K562 (cell line): ENCODE measurements around the gene CXCL14. TPM values are rescaled to one million over a fixed set of nuclear protein-coding genes. Genes with fewer than 3 reads are reported as not detected.

ENCODE experiments used
- ATAC-seq: fragments of 200-7000 bp; cut with Tn5 transposase; 3 replicates; pipeline ENCODE4 v1.9.1; 2020; ENCODE audit warnings: moderate library complexity
- BruUV-seq: library from RNA; stranded (reverse); fragments of 400-500 nt; replicated peaks from 2 replicates; lab custom pipeline; 2021; lab: Mats Ljungman, UMichigan
- CTCF ChIA-PET: fragments of 300-600 bp; formaldehyde crosslinking; extraction: SDS; loops from one replicate; lab custom pipeline; 2021; ENCODE audit warnings: low intra/inter-chr PET ratio; lab: Yijun Ruan, JAX
- POLR2A ChIA-PET: fragments of 300-600, 350-650 bp; sonication (Branson Sonifier 250); formaldehyde crosslinking; extraction: SDS; loops from one replicate; lab custom pipeline; 2021; ENCODE audit warnings: antibody characterized with exemption, inconsistent platforms; lab: Yijun Ruan, JAX
- DNase-seq, 4 experiments: peaks; one replicate each; pipeline versions ENCODE4 v3.0.0 to v3.0.0-alpha.2; 2011 to 2018; ENCODE audit warnings: low spot score in 3 of 4, mixed read lengths in 3 of 4; ENCODE audit errors: extremely low read depth in 1 of 4
- FAIRE-seq: peaks from 2 replicates; lab custom pipeline; 2011; peaks lifted over from hg19 to GRCh38; lab: Jason Lieb, UNC
- H2AFZ ChIP-seq: 2 replicates; pipeline ENCODE4 v1.6.0; 2011; ENCODE audit warnings: low read depth, low read length, control low read depth, inconsistent platforms
- H3K27ac ChIP-seq: fragments of 200-600 bp; 3 replicates; pipeline ENCODE4 v1.8.0; 2011; ENCODE audit warnings: low read depth, mild to moderate bottlenecking, control low read depth, inconsistent platforms, low read length, moderate library complexity, mixed read lengths; ENCODE audit errors: extremely low read depth
- H3K27me3 ChIP-seq, 2 experiments: fragments of 300-600 bp in 1 of 2; 2 replicates in 1 of 2; 3 replicates in 1 of 2; pipeline versions ENCODE4 v1.6.0 to v1.8.0; 2011; ENCODE audit warnings: inconsistent platforms in 2 of 2, low read length in 2 of 2, mild to moderate bottlenecking in 1 of 2, mixed read lengths in 1 of 2, moderate library complexity in 1 of 2; ENCODE audit not compliant: control insufficient read depth in 2 of 2, insufficient read depth in 2 of 2
- H3K36me3 ChIP-seq: fragments of 300-600 bp; 3 replicates; pipeline ENCODE4 v1.8.0; 2011; ENCODE audit warnings: mild to moderate bottlenecking, low read length, inconsistent platforms; ENCODE audit not compliant: control insufficient read depth, insufficient read depth
- H3K4me1 ChIP-seq, 2 experiments: fragments of 200-600 bp in 1 of 2; replicated peaks in 1 of 2; 2 replicates in 1 of 2; 3 replicates in 1 of 2; pipeline versions ENCODE4 v1.5.1 to v1.8.0; 2011; ENCODE audit warnings: inconsistent platforms in 2 of 2, low read length in 2 of 2, mild to moderate bottlenecking in 1 of 2, mixed read lengths in 1 of 2, moderate library complexity in 1 of 2; ENCODE audit not compliant: control insufficient read depth in 2 of 2, insufficient read depth in 2 of 2
- H3K4me2 ChIP-seq: 2 replicates; pipeline ENCODE4 v1.6.1; 2011; ENCODE audit warnings: low read length, control low read depth, inconsistent platforms, mixed read lengths; ENCODE audit not compliant: insufficient read depth
- H3K4me3 ChIP-seq: fragments of 200-600 bp; sonication (generic), shearing (Covaris generic); 2 replicates; pipeline ENCODE4 v1.5.1; 2016; ENCODE audit warnings: control low read depth, inconsistent platforms
- H3K79me2 ChIP-seq: fragments of 200-600 bp; 3 replicates; pipeline ENCODE4 v1.8.0; 2011; ENCODE audit warnings: low read length, inconsistent platforms; ENCODE audit not compliant: control insufficient read depth, insufficient read depth
- H3K9ac ChIP-seq, 2 experiments: 2 replicates each; pipeline versions ENCODE4 v1.6.0 to v1.6.1; 2011; ENCODE audit warnings: low read depth in 2 of 2, low read length in 2 of 2, control low read depth in 1 of 2, inconsistent platforms in 1 of 2, mild to moderate bottlenecking in 1 of 2, mixed read lengths in 1 of 2; ENCODE audit not compliant: insufficient read depth in 1 of 2
- H3K9me1 ChIP-seq: one replicate; pipeline ENCODE4 v1.6.0; 2011; ENCODE audit warnings: inconsistent platforms, mild to moderate bottlenecking, low read length, moderate library complexity; ENCODE audit not compliant: control insufficient read depth, insufficient read depth
- H3K9me3 ChIP-seq: replicated peaks from 2 replicates; pipeline ENCODE4 v1.5.1; 2011; ENCODE audit warnings: low read depth, low read length, inconsistent platforms; ENCODE audit not compliant: control insufficient read depth, insufficient read depth
- H4K20me1 ChIP-seq: replicated peaks from 2 replicates; pipeline ENCODE4 v1.6.1; 2011; ENCODE audit warnings: low read length, inconsistent platforms, mixed read lengths; ENCODE audit not compliant: control insufficient read depth, insufficient read depth
- FOXK2 ChIP-seq, 2 experiments: fragments of 450-650 bp; IDR thresholded peaks in 1 of 2; conservative IDR thresholded peaks in 1 of 2; 2 replicates each; pipeline ENCODE4 v1.6.1; 2016; ENCODE audit warnings: low read depth in 2 of 2, mild to moderate bottlenecking in 1 of 2
- GTF2F1 ChIP-seq: IDR thresholded peaks from 2 replicates; pipeline ENCODE4 v1.6.1; 2011; ENCODE audit warnings: low read depth, low read length, improper control_type of control experiment
- KLF16 ChIP-seq: IDR thresholded peaks from 2 replicates; pipeline ENCODE4 v1.6.1; 2016; ENCODE audit warnings: antibody characterized with exemption
- MNT ChIP-seq, 2 experiments: fragments of 450-650 bp; conservative IDR thresholded peaks; 2 replicates each; pipeline ENCODE4 v1.6.1; 2017; ENCODE audit warnings: mild to moderate bottlenecking in 2 of 2, moderate library complexity in 2 of 2
- NCOA2 ChIP-seq, 2 experiments: fragments of 450-650 bp; IDR thresholded peaks; 2 replicates each; pipeline ENCODE4 v1.6.1; 2018; ENCODE audit warnings: mild to moderate bottlenecking in 2 of 2, moderate library complexity in 1 of 2; ENCODE audit not compliant: partially characterized antibody in 2 of 2
- NELFE ChIP-seq: IDR thresholded peaks from 2 replicates; pipeline ENCODE4 v1.6.1; 2011; ENCODE audit warnings: mild to moderate bottlenecking; ENCODE audit not compliant: insufficient read depth, insufficient read length
- NFE2 ChIP-seq: IDR thresholded peaks from 2 replicates; pipeline ENCODE4 v1.6.1; 2014; ENCODE audit warnings: antibody characterized with exemption, low read depth
- NR1H2 ChIP-seq: sonication (generic); formaldehyde crosslinking; IDR thresholded peaks from 2 replicates; pipeline ENCODE4 v1.4.0; 2020; ENCODE audit warnings: mild to moderate bottlenecking, missing genetic modification reagents
- PATZ1 ChIP-seq: fragments of 250-450 bp; sonication (Bioruptor Pico); IDR thresholded peaks from 2 replicates; pipeline ENCODE4 v1.5.0; 2020; ENCODE audit warnings: mild to moderate bottlenecking, borderline replicate concordance
- SIN3B ChIP-seq: fragments of 450-650 bp; IDR thresholded peaks from 2 replicates; pipeline ENCODE4 v1.6.1; 2017; ENCODE audit warnings: low read depth, mild to moderate bottlenecking, moderate library complexity
- SRSF3 ChIP-seq: fragments of 200-400 bp; formaldehyde crosslinking; IDR thresholded peaks from 2 replicates; pipeline ENCODE4 v1.6.1; 2016; ENCODE audit warnings: mild to moderate bottlenecking, low read length, moderate library complexity; ENCODE audit not compliant: insufficient read depth
- TBL1XR1 ChIP-seq, 2 experiments: IDR thresholded peaks; 2 replicates each; pipeline ENCODE4 v1.6.1; 2012; ENCODE audit warnings: improper control_type of control experiment in 2 of 2, low read length in 2 of 2, mild to moderate bottlenecking in 1 of 2
- WGBS: fragments of 100-300 bp; shearing (Covaris generic); methylation state at CpG from one replicate; pipeline ENCODE4 v1.1.6; 2016; ENCODE audit warnings: low coverage, mixed read lengths; ENCODE audit not compliant: insufficient coverage; ENCODE audit errors: missing lambda C conversion rate; 5-methylcytosine and 5-hydroxymethylcytosine counted together
- in situ Hi-C: fragments of 300-500 bp; cut with MboI; formaldehyde crosslinking; loops from 4 replicates; pipeline ENCODE4 v1.15.0; 2018; ENCODE audit warnings: inconsistent platforms, mixed read lengths
- intact Hi-C: fragments of 100-400 bp; cut with micrococcal nuclease; formaldehyde crosslinking; loops from 2 replicates; pipeline ENCODE4 v1.14.2; 2022
- polyA plus RNA-seq, 8 experiments: library from polyadenylated mRNA; depleted of rRNA in 4 of 8; stranded (reverse) in 5 of 8; unstranded in 3 of 8; fragments of >200 nt; fragmentation: Nextera tagmentation in 2 of 8; fragmentation: Illumina TruSeq in 1 of 8; extraction: Ambion mirVana in 2 of 8; extraction: Trizol in 1 of 8; gene quantifications; 2 replicates each; pipeline versions ENCODE4 v1.2.1 to v1.2.3, GENCODE V29; 2011 to 2014; ENCODE audit warnings: inconsistent platforms in 1 of 8, missing spikeins in 1 of 8
- total RNA-seq, 7 experiments: library from RNA; depleted of rRNA in 6 of 7; stranded (reverse); fragments of >200 nt in 6 of 7; fragmentation: Illumina TruSeq in 2 of 7; extraction: Trizol in 2 of 7; gene quantifications; 2 replicates each; pipeline versions ENCODE4 v1.2.1 to v1.2.3, GENCODE V29; 2011 to 2021; ENCODE audit warnings: low replicate concordance in 1 of 7

CXCL14 gene
- total and polyA plus RNA-seq, 9 of the 15 experiments (the other 6 are each of a cell fraction or from before 2014, with no cell fraction given), result not detected

DNA sequence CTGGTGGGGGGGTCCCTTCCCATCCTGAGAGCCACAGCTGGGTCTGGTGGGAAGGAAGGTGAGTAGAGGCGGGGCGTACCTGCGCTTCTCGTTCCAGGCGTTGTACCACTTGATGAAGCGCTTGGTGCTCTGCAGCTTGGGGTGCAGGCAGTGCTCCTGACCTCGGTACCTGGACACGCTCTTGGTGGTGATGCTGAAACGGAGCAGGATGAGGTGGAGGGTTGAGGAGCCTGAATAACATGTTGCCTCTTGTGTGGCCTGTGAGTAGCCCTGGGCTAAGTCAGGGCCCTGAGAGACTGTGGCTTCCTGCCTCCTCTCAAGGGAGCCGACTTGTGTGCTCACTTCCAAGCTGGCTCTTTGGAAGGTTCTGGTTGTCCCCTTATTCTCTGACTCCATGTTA, 4.3 kb downstream of the CXCL14 start:
- no peaks in the 10 kb centered on the region for H3K36me3 ChIP-seq
- H3K9ac ChIP-seq, result no peak overlapping the region
- ChIA-PET CTCF (no interaction called here), POLR2A (no interaction called here)
- DNase-seq (no peak), ATAC-seq (no peak), FAIRE-seq (no peak)
- in situ Hi-C loops, result no loop called here
- WGBS, result 14% methylated on average over 10 of the region's 10 CpGs
- no peaks in the 10 kb centered on the region for H3K79me2 ChIP-seq
- H4K20me1 ChIP-seq, result 0 out of 2 replicates have a peak, but pooled peaks cover 3% of the 10 kb centered on the region
- H3K4me2 ChIP-seq, result no peak overlapping the region
- no peaks in the 10 kb centered on the region for H3K9me1 ChIP-seq
- peaks cover 0 to 11% of the 10 kb centered on the region in 2 experiments; a peak in 1 of 5 replicates for H3K4me1 ChIP-seq
- H3K27me3 ChIP-seq, result peaks cover 5 to 49% of the 10 kb centered on the region in 2 experiments; a peak in 4 of 5 replicates
- TF ChIP-seq GTF2F1 (no peak), NFE2 (no peak), KLF16 (no peak), FOXK2 (conservative IDR thresholded peaks at IDR 0.05 in 1 of 2, IDR thresholded peaks at IDR 0.05 in 1 of 2; ENCODE audit: low read depth in 2 of 2) (no peak)
- no peak overlapping the region for H3K27ac ChIP-seq
- H3K9me3 ChIP-seq, result no peaks in the 10 kb centered on the region
- intact Hi-C loops, result no loop called here
- BruUV-seq, result no TSS peak
- no peak overlapping the region for H3K4me3 ChIP-seq
- H2AFZ ChIP-seq, result no peak overlapping the region

DNA sequence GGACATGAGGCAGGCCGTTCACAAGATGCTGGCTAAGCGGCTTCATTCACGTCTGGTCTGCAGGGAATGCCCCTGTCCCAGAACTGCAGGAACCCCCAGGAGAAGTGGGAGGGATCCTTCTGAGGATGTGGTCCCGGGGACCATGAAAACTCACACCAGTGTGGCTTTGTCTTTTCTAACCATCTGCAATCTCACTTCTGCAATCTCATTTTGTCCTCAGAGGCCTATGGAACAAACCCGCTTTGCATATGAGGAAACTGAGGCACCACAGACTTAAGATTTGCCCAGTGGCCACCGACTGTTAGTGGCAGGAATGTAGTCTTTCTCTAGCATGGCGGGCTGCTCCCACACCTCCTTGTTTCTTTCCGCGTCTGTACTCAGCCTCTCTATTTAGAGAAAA, 6.9 kb downstream of the CXCL14 start:
- ChIA-PET CTCF (no interaction called here), POLR2A (no interaction called here)
- BruUV-seq, result no TSS peak
- in situ Hi-C loops, result no loop called here
- H3K36me3 ChIP-seq, result no peaks in the 10 kb centered on the region
- no peak for ATAC-seq
- no peak overlapping the region for H3K9ac ChIP-seq
- 0 out of 2 replicates have a peak, but pooled peaks cover 3% of the 10 kb centered on the region for H4K20me1 ChIP-seq
- FAIRE-seq, result no peak
- intact Hi-C loops, result no loop called here
- no peak overlapping the region for H3K4me3 ChIP-seq
- H3K4me1 ChIP-seq, result peaks cover 0 to under 1% of the 10 kb centered on the region in 2 experiments; a peak in 2 of 5 replicates
- 12% methylated on average over 9 of the region's 9 CpGs for WGBS
- no peak overlapping the region for H3K27ac ChIP-seq
- H3K9me1 ChIP-seq, result no peaks in the 10 kb centered on the region
- no peaks in the 10 kb centered on the region for H3K79me2 ChIP-seq
- no peaks in the 10 kb centered on the region for H3K9me3 ChIP-seq
- DNase-seq, result no peak
- no peak overlapping the region for H3K4me2 ChIP-seq
- H3K27me3 ChIP-seq, result peaks cover 2 to 26% of the 10 kb centered on the region in 2 experiments; a peak in 3 of 5 replicates
- H2AFZ ChIP-seq, result no peak overlapping the region
- TF ChIP-seq TBL1XR1 (IDR thresholded peaks at IDR 0.05; ENCODE audit: low read length in 2 of 2) (no peak), NELFE (no peak), SIN3B (no peak), SRSF3 (no peak), PATZ1 (CRISPR knock-in tag) (no peak), NCOA2 (IDR thresholded peaks at IDR 0.05; ENCODE audit: partially characterized antibody in 2 of 2) (no peak), NR1H2 (CRISPR knock-in tag) (no peak), MNT (conservative IDR thresholded peaks at IDR 0.05) (no peak)
